ENCODE results near the gene CDH4.
"Not testable (repeated sequence)": the region's sequence is repeated elsewhere in the genome, so short reads cannot be mapped to it uniquely, and the experiment has no call there.

Gene CDH4

DNA sequence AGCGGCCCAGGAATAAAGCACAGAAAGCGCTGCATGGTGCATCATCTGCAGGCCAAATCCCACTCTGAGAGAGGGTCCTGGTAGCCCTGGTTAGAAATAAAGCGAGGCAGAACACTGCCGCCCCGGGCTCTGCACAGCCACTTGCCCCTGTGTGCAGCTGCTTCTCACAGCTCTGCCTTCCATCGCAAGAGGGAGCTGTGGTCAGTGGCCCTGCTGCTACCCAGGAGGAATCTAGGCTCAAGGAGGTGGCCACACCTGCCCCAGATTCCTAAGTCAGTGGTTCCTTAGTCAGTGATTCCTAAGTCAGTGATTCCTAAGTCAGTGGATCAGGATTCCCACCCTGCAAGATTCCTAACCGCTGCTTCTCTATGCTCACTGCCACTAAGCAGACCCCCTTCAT is 8.8 kb downstream of the CDH4 start:
- H3K27me3 Mint-ChIP-seq, result peaks cover 15% of the 10 kb centered on the region
- no peaks in the 10 kb centered on the region for H3K36me3 Mint-ChIP-seq (ENCODE audit: low read depth)
- H3K9me3 Mint-ChIP-seq, result no peaks in the 10 kb centered on the region
- H3K4me3 Mint-ChIP-seq, result no peak overlapping the region
- intact Hi-C loops (cut with micrococcal nuclease), result no loop called here
- H3K27ac Mint-ChIP-seq, result no peak overlapping the region
- H3K4me1 Mint-ChIP-seq (ENCODE audit: low read depth), result no peaks in the 10 kb centered on the region

DNA sequence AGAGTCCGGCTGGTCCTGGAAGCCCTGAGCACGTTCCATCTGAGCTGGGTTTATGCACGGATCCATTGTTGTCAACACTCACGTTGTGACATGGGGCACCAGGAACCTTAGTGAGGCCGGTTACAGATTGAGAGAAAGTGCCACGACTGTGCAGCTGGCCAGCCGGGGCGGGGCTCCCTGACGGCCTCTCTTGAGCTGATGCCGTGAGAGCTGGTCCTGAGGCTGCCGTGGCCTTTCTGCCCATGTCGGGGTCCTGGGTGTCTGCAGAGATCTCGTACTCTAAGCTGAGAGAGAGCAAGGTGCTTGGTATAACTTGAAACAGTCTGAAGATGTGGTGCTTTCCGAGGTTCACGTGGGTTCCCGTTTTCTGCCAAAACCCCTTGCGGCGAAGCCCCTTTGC is 10.0 kb downstream of the CDH4 start:
- Mint-ChIP-seq H3K9me3 (no peaks in the 10 kb centered on the region), H3K27ac (no peak overlapping the region), H3K4me1 (ENCODE audit: low read depth) (no peaks in the 10 kb centered on the region), H3K36me3 (ENCODE audit: low read depth) (no peaks in the 10 kb centered on the region), H3K27me3 (peaks cover 4% of the 10 kb centered on the region), H3K4me3 (no peak overlapping the region)
- intact Hi-C loops (cut with micrococcal nuclease), result no loop called here

DNA sequence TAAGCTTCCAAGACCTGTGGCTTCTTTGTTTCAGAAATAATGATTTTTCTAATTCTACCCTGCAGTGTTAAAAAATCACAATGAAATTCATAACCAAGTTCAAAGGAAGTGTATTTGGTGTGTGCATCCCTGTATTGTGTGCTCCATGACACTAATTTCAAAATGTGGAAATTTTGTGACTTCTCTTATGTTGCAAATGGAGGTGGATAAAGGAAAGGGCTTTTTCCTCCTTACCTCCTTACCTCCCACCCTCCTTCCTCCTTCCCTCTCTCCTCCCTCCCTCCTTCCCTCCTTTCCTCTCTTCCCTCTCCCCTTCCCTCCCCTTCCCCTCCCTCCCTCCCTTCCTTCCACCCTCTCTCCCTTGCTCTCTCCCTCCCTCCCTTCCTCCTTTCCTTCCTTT is 10.5 kb downstream of the CDH4 start:
- H3K36me3 Mint-ChIP-seq (ENCODE audit: low read depth), result no peaks in the 10 kb centered on the region
- H3K4me3 Mint-ChIP-seq, result no peak overlapping the region
- peaks cover 3% of the 10 kb centered on the region for H3K27me3 Mint-ChIP-seq
- no peaks in the 10 kb centered on the region for H3K4me1 Mint-ChIP-seq (ENCODE audit: low read depth)
- intact Hi-C loops (cut with micrococcal nuclease), result no loop called here
- H3K27ac Mint-ChIP-seq, result no peak overlapping the region
- H3K9me3 Mint-ChIP-seq, result no peaks in the 10 kb centered on the region

DNA sequence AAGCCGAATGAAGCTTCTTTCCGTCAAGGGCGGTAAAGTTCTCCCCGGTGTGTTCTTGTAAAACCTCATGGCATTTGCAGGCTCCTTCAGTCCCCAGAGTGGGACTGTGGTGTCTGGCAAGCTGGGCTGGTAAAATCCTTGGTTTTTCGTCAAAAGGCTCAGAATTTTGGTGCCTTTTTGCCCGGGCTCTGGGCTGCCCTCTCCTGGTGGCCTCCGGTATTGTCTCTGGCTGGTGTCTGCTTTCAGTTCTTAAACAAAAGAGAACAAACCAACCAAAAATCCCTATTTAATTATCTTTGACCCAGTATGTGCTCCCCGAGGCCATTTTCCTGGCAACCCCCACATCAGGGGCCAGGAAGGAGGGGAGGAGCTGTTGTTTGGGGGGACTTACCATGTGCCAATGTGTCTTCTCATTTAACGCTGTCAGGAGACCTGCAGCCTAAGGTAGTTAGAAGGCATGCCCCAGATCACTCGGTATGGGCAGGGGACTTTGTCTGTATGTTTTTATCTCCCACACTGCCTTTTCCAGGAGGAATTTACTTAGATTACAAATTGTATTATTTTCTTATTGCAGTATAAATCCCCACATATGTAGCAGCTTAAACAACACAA is 11.1 kb downstream of the CDH4 start:
- Mint-ChIP-seq H3K36me3 (ENCODE audit: low read depth) (no peaks in the 10 kb centered on the region), H3K27me3 (peaks cover 3% of the 10 kb centered on the region), H3K9me3 (no peaks in the 10 kb centered on the region), H3K4me1 (ENCODE audit: low read depth) (no peaks in the 10 kb centered on the region), H3K4me3 (no peak overlapping the region), H3K27ac (no peak overlapping the region)
- intact Hi-C loops (cut with micrococcal nuclease), result no loop called here

DNA sequence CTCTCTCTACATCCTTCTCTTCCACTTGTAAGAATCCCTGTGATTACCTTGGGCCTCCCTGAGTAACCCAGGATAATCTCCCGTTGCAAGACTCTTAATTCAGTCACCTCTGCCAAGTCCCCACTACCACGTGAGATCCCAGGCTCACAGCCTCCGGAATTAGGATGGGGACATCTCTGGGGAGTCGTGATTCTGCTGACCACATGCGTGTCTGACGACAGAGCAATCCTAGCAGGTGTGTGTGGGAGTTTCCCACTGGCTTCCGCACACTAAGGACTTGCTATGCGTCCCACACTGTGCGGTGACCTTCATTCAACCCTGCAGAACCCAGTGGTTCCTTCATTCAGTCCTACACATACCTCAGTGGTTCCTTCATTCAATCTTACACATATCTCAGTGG is 11.9 kb downstream of the CDH4 start:
- Mint-ChIP-seq H3K4me3 (no peak overlapping the region), H3K27ac (no peak overlapping the region), H3K36me3 (ENCODE audit: low read depth) (no peaks in the 10 kb centered on the region), H3K4me1 (ENCODE audit: low read depth) (no peaks in the 10 kb centered on the region), H3K27me3 (peaks cover 3% of the 10 kb centered on the region), H3K9me3 (no peaks in the 10 kb centered on the region)
- intact Hi-C loops (cut with micrococcal nuclease), result no loop called here

DNA sequence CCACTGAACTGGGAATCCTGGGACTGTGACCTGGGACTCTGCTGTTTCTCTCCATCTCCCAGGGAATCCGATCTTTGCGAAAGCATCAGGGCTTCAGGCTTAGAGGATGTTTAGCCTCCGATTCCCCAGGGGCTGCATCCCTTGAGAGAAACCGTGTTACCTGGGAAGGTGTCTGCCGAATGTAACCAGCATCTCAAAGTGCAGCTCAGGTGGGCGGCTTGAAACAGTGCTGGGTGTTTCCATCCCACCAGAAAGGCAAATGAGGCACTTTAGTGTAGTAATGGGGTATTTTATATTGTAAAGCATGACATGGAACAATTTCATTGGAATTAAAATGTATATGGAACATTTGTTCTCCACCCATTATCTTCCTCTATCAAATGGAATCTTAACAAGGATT is 15.2 kb downstream of the CDH4 start:
- Mint-ChIP-seq H3K36me3 (ENCODE audit: low read depth) (no peaks in the 10 kb centered on the region), H3K27me3 (peaks cover 3% of the 10 kb centered on the region), H3K4me3 (no peak overlapping the region), H3K4me1 (ENCODE audit: low read depth) (no peaks in the 10 kb centered on the region), H3K27ac (no peak overlapping the region), H3K9me3 (no peaks in the 10 kb centered on the region)
- intact Hi-C loops (cut with micrococcal nuclease), result no loop called here

DNA sequence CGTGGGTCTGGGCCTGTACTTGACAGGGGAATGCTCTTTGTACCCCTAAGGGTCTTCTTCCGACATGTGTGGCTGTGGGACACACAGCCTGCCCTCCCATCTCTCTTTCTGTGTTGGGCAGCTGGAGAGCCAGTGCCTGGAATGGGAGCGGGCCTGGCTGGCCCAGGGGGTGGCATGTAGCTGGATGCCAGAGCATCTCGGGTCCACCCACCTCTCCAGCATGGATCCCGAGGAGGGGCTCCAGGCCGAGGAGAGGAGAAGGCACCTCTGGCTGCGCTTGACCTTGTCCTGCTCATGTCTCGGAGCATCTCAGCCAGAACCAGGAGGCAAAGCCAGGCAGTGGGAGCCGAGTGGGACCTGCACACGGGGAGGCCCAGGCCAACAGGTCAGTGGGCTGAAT is 16.0 kb downstream of the CDH4 start:
- Mint-ChIP-seq H3K9me3 (no peaks in the 10 kb centered on the region), H3K27ac (no peak overlapping the region), H3K36me3 (ENCODE audit: low read depth) (no peaks in the 10 kb centered on the region), H3K4me3 (no peak overlapping the region), H3K27me3 (peaks cover 3% of the 10 kb centered on the region), H3K4me1 (ENCODE audit: low read depth) (no peaks in the 10 kb centered on the region)
- intact Hi-C loops (cut with micrococcal nuclease), result no loop called here

DNA sequence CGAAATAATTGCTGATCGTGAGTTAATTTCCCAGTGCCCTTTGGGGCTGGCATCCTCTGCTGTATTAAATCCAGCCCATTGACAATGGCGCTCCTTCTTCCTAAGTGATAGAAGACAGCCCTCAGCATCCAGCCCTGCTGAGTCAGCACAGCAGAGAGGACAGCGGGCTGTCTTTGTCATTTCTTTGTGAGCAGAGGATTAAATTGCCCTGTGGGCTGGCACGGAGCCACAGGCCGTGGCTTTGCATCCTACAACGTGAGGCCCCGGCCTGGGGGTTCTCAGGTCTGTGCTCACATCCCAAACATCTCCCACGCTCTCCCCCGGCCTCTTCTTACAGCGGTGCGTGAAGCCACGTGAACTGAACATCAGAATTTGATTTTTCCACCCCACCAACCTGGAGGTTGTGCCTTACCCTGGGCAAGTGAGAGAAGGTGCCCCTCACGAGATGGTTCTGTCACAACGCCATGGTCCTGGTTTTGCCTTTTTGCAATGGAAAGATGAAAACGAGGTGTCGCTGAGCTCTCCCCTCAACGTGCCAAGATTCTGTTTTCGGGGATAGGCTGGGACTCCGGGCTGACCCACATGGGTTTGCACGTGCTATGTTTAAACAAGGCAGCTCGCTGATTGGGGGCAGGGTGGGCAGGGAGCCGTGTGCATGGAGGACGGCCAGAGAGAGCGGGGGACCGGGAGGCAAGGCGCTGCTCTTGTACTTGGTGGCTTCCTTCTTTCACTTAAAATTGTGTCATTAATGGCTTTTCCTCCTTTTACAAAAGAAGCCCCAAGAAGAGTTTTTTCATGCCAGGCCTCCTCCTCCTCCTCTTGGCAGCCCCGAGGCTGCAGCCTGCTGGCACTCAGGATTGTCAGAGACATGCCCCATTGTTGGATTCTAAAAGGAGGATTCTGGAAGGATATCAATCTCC is 19.5 kb downstream of the CDH4 start:
- Mint-ChIP-seq H3K4me1 (ENCODE audit: low read depth) (no peaks in the 10 kb centered on the region), H3K9me3 (peaks cover 27% of the 10 kb centered on the region), H3K36me3 (ENCODE audit: low read depth) (no peaks in the 10 kb centered on the region), H3K27me3 (no peaks in the 10 kb centered on the region), H3K27ac (no peak overlapping the region), H3K4me3 (no peak overlapping the region)
- intact Hi-C loops (cut with micrococcal nuclease), result no loop called here

DNA sequence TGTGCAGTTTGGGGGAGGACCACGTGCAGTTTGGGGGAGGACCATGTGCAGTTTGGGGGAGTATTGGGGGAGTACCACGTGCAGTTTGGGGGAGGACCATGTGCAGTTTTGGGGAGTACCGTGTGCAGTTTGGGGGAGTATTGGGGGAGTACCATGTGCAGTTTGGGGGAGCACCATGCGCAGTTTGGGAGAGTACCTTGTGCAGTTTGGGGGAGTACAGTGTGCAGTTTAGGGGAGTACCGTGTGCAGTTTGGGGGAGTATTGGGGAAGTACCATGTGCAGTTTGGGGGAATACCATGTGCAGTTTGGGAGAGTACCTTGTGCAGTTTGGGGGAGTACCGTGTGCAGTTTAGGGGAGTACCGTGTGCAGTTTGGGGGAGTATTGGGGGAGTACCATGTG is 21.0 kb downstream of the CDH4 start:
- H3K9me3 Mint-ChIP-seq, result peaks cover 27% of the 10 kb centered on the region
- H3K27me3 Mint-ChIP-seq; H3K4me1 Mint-ChIP-seq (ENCODE audit: low read depth); H3K4me3 Mint-ChIP-seq; H3K27ac Mint-ChIP-seq; intact Hi-C loops (cut with micrococcal nuclease); H3K36me3 Mint-ChIP-seq (ENCODE audit: low read depth): not testable (repeated sequence)

DNA sequence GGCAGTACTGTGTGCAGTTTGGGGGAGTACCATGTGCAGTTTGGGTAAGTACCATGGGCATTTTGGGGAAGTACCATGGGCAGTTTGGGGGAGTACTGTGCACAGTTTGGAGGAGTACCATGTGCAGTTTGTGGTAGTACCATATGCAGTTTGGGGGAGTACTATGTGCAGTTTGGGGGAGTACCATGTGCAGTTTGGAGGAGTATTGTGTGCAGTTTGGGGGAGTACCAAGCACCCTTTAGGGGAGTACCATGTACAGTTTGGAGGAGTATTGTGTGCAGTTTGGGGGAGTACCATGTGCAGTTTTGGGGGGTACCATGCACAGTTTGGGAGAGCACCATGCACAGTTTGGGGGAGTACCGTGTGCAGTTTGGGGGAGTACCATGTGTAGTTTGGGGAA is 21.6 kb downstream of the CDH4 start:
- H3K9me3 Mint-ChIP-seq, result peaks cover 27% of the 10 kb centered on the region
- H3K4me1 Mint-ChIP-seq (ENCODE audit: low read depth); H3K4me3 Mint-ChIP-seq; H3K36me3 Mint-ChIP-seq (ENCODE audit: low read depth); H3K27me3 Mint-ChIP-seq; intact Hi-C loops (cut with micrococcal nuclease); H3K27ac Mint-ChIP-seq: not testable (repeated sequence)

DNA sequence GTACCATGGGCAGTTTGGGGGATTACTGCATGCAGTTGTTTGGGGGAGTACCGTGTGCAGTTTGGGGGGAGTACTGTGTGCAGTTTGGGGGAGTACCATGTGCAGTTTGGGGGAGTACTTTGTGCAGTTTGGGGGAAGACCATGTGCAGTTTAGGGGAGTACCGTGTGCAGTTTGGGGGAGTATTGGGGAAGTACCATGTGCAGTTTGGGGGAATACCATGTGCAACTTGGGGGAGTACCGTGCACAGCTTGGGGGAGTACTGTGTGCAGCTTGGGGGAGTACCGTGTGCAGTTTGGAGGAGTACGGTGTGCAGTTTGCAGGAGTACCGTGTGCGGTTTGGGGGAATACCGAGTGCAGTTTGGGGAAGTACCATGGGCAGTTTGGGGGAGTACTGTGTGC is 22.3 kb downstream of the CDH4 start:
- no peaks in the 10 kb centered on the region for H3K4me1 Mint-ChIP-seq (ENCODE audit: low read depth)

DNA sequence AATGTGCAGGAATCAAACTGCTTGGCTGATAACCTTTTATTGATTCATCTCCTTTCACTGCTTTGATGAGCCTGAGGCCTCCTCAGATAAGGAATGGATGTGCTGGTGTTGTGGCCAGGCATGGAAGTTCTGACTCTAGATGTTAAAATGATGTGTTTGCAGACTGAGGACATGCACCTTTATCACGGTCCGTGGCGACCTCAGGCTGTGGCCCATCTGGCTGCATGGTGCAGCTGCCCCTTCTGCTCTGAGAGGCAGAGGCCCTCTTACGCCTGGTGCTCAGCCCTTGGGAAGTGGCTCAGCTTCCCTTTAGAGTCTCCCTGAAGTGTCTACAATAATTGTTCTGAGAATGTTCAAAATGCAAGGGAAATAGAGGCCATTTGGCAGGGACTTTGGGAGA is 26.2 kb downstream of the CDH4 start:
- Mint-ChIP-seq H3K27ac (no peak overlapping the region), H3K4me3 (no peak overlapping the region), H3K4me1 (ENCODE audit: low read depth) (no peaks in the 10 kb centered on the region), H3K27me3 (no peaks in the 10 kb centered on the region), H3K36me3 (ENCODE audit: low read depth) (no peaks in the 10 kb centered on the region), H3K9me3 (peaks cover 36% of the 10 kb centered on the region)
- intact Hi-C loops (cut with micrococcal nuclease), result no loop called here

More for the DNA sequence above, 22.3 kb downstream of the CDH4 start:
- Mint-ChIP-seq H3K4me3 (no peak overlapping the region), H3K27ac (no peak overlapping the region), H3K9me3 (peaks cover 27% of the 10 kb centered on the region), H3K27me3 (no peaks in the 10 kb centered on the region), H3K36me3 (ENCODE audit: low read depth) (no peaks in the 10 kb centered on the region)
- intact Hi-C loops (cut with micrococcal nuclease), result no loop called here

DNA sequence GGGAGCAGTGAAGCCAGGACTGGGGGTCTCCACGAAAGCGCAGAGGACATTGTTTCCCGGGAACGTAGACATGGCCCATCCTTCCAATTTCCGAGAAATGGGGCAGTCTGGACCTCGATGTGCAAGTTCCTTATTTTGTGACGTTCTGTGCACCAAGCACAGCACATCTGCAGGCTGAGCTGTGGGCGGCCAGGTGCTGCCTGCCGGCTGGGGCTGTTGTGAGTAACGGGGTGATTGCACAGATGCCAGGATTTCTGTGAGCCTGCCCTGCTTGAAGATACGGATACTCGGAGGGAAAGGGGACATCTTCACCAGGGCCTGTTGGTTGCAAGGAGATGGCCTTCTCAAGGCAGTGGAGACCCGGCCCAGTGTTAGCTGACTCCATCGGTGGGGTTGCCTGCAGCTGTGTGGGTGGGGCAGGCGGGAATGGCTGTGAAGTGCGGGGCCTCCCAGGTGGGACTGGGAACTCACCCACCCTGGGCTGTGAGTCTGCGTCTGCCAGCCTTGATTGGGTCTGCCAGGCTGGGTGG is 27.6 kb downstream of the CDH4 start:
- intact Hi-C loops (cut with micrococcal nuclease), result no loop called here
- Mint-ChIP-seq H3K9me3 (peaks cover 35% of the 10 kb centered on the region), H3K4me1 (ENCODE audit: low read depth) (no peaks in the 10 kb centered on the region), H3K27me3 (no peaks in the 10 kb centered on the region), H3K36me3 (ENCODE audit: low read depth) (no peaks in the 10 kb centered on the region), H3K27ac (no peak overlapping the region), H3K4me3 (no peak overlapping the region)

DNA sequence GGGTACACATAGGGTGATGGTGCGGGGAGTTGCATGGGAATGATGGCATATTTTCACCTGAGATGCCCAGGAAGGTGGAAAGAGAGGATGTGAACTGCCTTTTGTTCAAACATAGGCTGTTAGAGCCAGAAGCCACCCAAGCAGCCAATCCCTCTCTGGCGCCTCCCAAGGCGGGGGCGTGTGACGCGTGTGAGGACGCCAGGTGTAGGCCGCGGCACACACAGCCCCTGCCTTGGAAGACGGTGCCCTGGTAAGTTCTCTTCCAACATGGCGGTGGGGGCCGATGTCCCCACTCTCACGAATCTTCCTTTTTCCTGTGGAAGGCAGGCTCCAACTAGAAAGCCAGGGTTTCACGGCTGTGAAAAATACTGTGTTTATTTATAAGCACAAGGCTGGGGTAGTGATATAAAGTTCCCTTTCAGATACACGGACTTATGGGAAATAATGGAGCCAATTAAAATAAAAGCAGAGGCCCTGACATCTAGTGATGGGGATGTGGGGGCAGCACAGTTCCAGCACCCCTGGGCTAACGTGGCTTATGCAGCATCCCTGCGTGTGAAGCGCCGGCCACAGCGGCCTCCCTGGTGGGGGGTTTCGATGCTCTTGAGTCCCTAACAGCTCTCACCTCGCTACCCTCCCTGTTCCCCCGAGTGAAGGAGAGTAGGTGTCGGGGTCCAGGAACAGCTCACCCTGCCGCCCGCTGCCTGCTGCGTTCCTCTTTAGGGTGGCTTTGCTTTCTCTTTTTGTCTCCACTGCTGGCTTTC is 28.3 kb downstream of the CDH4 start:
- Mint-ChIP-seq H3K4me3 (no peak overlapping the region), H3K27ac (no peak overlapping the region), H3K27me3 (no peaks in the 10 kb centered on the region), H3K4me1 (ENCODE audit: low read depth) (no peaks in the 10 kb centered on the region), H3K36me3 (ENCODE audit: low read depth) (no peaks in the 10 kb centered on the region), H3K9me3 (peaks cover 28% of the 10 kb centered on the region)
- intact Hi-C loops (cut with micrococcal nuclease), result no loop called here

All from dendritic cell treated with granulocyte-macrophage colony-stimulating factor and Interleukin-4, amounts not matched to agents 40 ng/mL and 50 ng/mL, for 4 days (primary cell).